Naive thymus-derived CD8-positive, alpha-beta T cell (primary cell): Measurements from ENCODE around the gene FBXL15. TPM values are rescaled to one million over a fixed set of nuclear protein-coding genes. Genes with fewer than 3 reads are reported as not detected.
A peak's percentile ranks its signal among the peaks of the same experiment; 100 is the strongest.

ENCODE experiments used
- ATAC-seq, 2 donors: fragments of 150-1000 bp; cut with Tn5 transposase in 1 of 2; sonication (Bioruptor Pico), chemical (Tn5 transposase) in 1 of 2; 1 replicate in 1 of 2; 2 replicates in 1 of 2; pipeline ENCODE4 v1.10.0; 2021; ENCODE audit warnings: mild to moderate bottlenecking in 2 of 2, moderate library complexity in 2 of 2
- POLR2A ChIA-PET: fragments of 350-600 bp; sonication (Branson Sonifier 250); formaldehyde crosslinking; loops from one replicate; lab custom pipeline; 2021; ENCODE audit warnings: antibody characterized with exemption; lab: Charles Lee
- DNase-seq, 10 donors: peaks; one replicate each; pipeline versions ENCODE4 v3.0.0 to v3.0.0-alpha.2; 2020 to 2022
- H3K27ac Mint-ChIP-seq, 10 donors: one replicate each; pipeline ENCODE4 v1.8.0; 2020 to 2022; ENCODE audit warnings: mild to moderate bottlenecking in 10 of 10, mixed read lengths in 10 of 10, moderate library complexity in 4 of 10, inconsistent platforms in 1 of 10
- H3K27me3 Mint-ChIP-seq, 5 donors: one replicate each; pipeline ENCODE4 v1.8.0; 2021 to 2022; ENCODE audit warnings: mixed read lengths in 5 of 5
- H3K36me3 Mint-ChIP-seq, 3 donors: one replicate each; pipeline ENCODE4 v1.8.0; 2020 to 2022; ENCODE audit warnings: mixed read lengths in 3 of 3, mild to moderate bottlenecking in 2 of 3, inconsistent platforms in 1 of 3
- H3K4me1 Mint-ChIP-seq, 4 donors: one replicate each; pipeline ENCODE4 v1.8.0; 2021 to 2022; ENCODE audit warnings: mixed read lengths in 4 of 4
- H3K4me3 Mint-ChIP-seq, 10 donors: one replicate each; pipeline ENCODE4 v1.8.0; 2020 to 2022; ENCODE audit warnings: mild to moderate bottlenecking in 10 of 10, mixed read lengths in 10 of 10, moderate library complexity in 6 of 10, inconsistent platforms in 1 of 10
- H3K9me3 Mint-ChIP-seq, 9 donors: one replicate each; pipeline ENCODE4 v1.8.0; 2020 to 2022; ENCODE audit warnings: mixed read lengths in 9 of 9, mild to moderate bottlenecking in 3 of 9, inconsistent platforms in 1 of 9, moderate library complexity in 1 of 9
- polyA plus RNA-seq, 3 donors: library from polyadenylated mRNA; unstranded; fragments of 300-500 nt; fragmentation: Illumina TruSeq; gene quantifications; one replicate each; pipeline ENCODE4 v1.2.3, GENCODE V29; 2021
- total RNA-seq, 8 experiments: library from RNA in 2 of 8; stranded (reverse) in 2 of 8; gene quantifications; one replicate each; pipeline ENCODE4 v1.2.3 and lab custom pipeline; 2021 to 2026

The FBXL15 gene
- total and polyA plus RNA-seq, 5 experiments from 2014 or later = 18.7 to 35.5 (median 26.8) TPM

GRCh38 chr10:102399217-102400021 lies 21.2 kb upstream of the FBXL15 start:
- H3K9me3 Mint-ChIP-seq = no peaks in the 10 kb centered on the region
- peak overlapping the region; percentile 32 to 100 (median 91) for H3K27ac Mint-ChIP-seq
- H3K4me3 Mint-ChIP-seq = peak overlapping the region; percentile 63 to 81 (median 74)
- peak; percentile 77 to 91 (median 88) for DNase-seq
- peak; percentile 57 to 61 for ATAC-seq
- peaks cover 12 to 44% (median 39%) of the 10 kb centered on the region in 4 donors for H3K4me1 Mint-ChIP-seq
- POLR2A ChIA-PET = interaction anchor here (0.5 to 8.9 kb wide), 16 partner anchors 8 to 933 kb away, joined by 3 to 102 read pairs (median 4); partner anchors contain the start of genes C10orf95, CUEDC2 and FBXL15
- H3K27me3 Mint-ChIP-seq = no peaks in the 10 kb centered on the region
- H3K36me3 Mint-ChIP-seq = peaks cover 0 to 37% (median 0%) of the 10 kb centered on the region in 3 donors

DNA sequence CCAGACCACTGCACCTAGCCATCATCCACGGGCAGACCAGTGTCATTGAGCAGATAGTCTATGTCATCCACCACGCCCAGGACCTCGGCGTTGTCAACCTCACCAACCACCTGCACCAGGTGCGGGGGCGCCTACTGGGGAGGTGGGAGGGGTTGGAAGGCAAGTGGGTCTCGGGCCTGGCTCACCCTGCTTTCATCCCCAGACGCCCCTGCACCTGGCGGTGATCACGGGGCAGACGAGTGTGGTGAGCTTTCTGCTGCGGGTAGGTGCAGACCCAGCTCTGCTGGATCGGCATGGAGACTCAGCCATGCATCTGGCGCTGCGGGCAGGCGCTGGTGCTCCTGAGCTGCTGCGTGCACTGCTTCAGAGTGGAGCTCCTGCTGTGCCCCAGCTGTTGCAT lies 20.6 kb upstream of the FBXL15 start:
- Mint-ChIP-seq H3K4me1 (peaks cover 11 to 40% (median 39%) of the 10 kb centered on the region in 4 donors), H3K36me3 (peaks cover 0 to 37% (median 0%) of the 10 kb centered on the region in 3 donors), H3K9me3 (no peaks in the 10 kb centered on the region), H3K27ac (peak overlapping the region in 9 of 10 donors; percentile 32 to 99 (median 88)), H3K27me3 (no peaks in the 10 kb centered on the region), H3K4me3 (peak overlapping the region in 5 of 10 donors; percentile 48 to 77 (median 67))
- POLR2A ChIA-PET = interaction anchor here (0.6 to 8.9 kb wide), 9 partner anchors 11 to 933 kb away, joined by 3 to 102 read pairs (median 11); partner anchors contain the start of genes C10orf95, CUEDC2 and FBXL15
- DNase-seq (no peak), ATAC-seq (no peak)

DNA sequence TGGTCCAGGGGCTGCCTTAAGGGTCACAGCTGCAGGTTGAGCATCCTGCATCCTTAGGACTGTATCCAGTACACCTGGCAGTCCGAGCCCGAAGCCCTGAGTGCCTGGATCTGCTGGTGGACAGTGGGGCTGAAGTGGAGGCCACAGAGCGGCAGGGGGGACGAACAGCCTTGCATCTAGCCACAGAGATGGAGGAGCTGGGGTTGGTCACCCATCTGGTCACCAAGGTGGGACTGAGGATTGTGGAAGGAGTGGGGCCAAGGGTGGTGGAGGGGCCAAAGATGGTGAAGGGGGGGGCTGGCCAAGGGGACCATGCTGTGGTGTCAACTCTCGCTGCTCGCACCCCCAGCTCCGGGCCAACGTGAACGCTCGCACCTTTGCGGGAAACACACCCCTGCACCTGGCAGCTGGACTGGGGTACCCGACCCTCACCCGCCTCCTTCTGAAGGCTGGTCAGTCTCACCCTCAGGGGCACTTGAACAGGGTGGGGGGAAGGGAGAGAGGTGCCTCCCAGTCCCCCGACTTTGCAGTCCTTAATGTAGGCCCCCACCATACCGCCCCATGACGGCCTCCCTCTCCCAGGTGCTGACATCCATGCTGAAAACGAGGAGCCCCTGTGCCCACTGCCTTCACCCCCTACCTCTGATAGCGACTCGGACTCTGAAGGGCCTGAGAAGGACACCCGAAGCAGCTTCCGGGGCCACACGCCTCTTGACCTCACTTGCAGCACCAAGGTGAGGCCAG lies 19.9 kb upstream of the FBXL15 start:
- Mint-ChIP-seq H3K27me3 (no peaks in the 10 kb centered on the region), H3K36me3 (peaks cover 0 to 37% (median 0%) of the 10 kb centered on the region in 3 donors), H3K9me3 (no peaks in the 10 kb centered on the region), H3K4me3 (peak overlapping the region in 2 of 10 donors; percentile 14 to 19), H3K27ac (peak overlapping the region in 6 of 10 donors; percentile 20 to 96 (median 64)), H3K4me1 (peaks cover 11 to 37% (median 37%) of the 10 kb centered on the region in 4 donors)
- POLR2A ChIA-PET = interaction anchor here (0.9 to 8.9 kb wide), 6 partner anchors 11 to 75 kb away, joined by 3 to 102 read pairs (median 38); partner anchors contain the start of genes C10orf95 and FBXL15
- ATAC-seq (no peak), DNase-seq (no peak)

DNA sequence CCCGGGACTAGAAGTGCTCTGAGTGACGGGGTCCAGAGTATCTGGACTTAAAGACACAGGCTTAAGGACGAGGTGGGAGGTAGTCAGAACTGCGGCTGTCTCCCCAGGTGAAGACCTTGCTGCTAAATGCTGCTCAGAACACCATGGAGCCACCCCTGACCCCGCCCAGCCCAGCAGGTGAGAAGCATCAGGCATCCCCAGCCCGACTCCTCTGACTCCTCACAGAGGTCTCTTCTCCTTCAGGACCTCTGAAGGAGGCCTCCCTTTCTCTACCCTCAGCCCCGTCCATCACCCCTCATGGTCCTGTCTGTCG lies 19.3 kb upstream of the FBXL15 start:
- peak overlapping the region in 1 of 10 donors; percentile 63 for H3K4me3 Mint-ChIP-seq
- DNase-seq = peak in 1 of 10 donors; percentile 62
- no peaks in the 10 kb centered on the region for H3K9me3 Mint-ChIP-seq
- no peak for ATAC-seq
- H3K27me3 Mint-ChIP-seq = no peaks in the 10 kb centered on the region
- peaks cover 12 to 36% (median 32%) of the 10 kb centered on the region in 4 donors for H3K4me1 Mint-ChIP-seq
- peak overlapping the region in 4 of 10 donors; percentile 20 to 75 (median 52) for H3K27ac Mint-ChIP-seq
- H3K36me3 Mint-ChIP-seq = peaks cover 0 to 35% (median 0%) of the 10 kb centered on the region in 3 donors
- POLR2A ChIA-PET = interaction anchor here (1.0 to 8.9 kb wide), 5 partner anchors 10 to 49 kb away, joined by 4 to 102 read pairs (median 5); partner anchors contain the start of genes CUEDC2 and FBXL15

DNA sequence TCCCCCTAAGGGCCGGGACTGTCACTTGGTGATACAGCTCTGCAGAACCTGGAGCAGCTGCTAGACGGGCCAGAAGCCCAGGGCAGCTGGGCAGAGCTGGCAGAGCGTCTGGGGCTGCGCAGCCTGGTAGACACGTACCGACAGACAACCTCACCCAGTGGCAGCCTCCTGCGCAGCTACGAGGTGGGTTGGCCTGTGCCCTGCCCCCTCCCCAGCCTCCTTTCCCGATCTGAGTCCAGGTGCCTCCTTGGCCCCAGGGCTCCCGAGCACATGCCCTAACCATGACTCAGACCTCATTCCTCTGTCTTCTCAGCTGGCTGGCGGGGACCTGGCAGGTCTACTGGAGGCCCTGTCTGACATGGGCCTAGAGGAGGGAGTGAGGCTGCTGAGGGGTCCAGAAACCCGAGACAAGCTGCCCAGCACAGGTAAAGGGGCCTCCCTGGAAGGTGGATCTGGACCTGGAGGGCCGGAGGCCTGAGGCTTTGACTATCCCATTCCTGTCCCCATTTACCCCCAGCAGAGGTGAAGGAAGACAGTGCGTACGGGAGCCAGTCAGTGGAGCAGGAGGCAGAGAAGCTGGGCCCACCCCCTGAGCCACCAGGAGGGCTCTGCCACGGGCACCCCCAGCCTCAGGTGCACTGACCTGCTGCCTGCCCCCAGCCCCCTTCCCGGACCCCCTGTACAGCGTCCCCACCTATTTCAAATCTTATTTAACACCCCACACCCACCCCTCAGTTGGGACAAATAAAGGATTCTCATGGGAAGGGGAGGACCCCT lies 18.7 kb upstream of the FBXL15 start:
- ATAC-seq (no peak), DNase-seq (no peak)
- Mint-ChIP-seq H3K9me3 (no peaks in the 10 kb centered on the region), H3K27ac (peak overlapping the region in 5 of 10 donors; percentile 38 to 81 (median 65)), H3K4me1 (peaks cover 14 to 31% (median 26%) of the 10 kb centered on the region in 4 donors), H3K4me3 (peak overlapping the region in 1 of 10 donors; percentile 63), H3K36me3 (peaks cover 0 to 31% (median 0%) of the 10 kb centered on the region in 3 donors), H3K27me3 (no peaks in the 10 kb centered on the region)
- POLR2A ChIA-PET = interaction anchor here (1.0 to 8.9 kb wide), 4 partner anchors 10 to 48 kb away, joined by 4 to 64 read pairs (median 4); partner anchors contain the start of genes CUEDC2 and FBXL15

DNA sequence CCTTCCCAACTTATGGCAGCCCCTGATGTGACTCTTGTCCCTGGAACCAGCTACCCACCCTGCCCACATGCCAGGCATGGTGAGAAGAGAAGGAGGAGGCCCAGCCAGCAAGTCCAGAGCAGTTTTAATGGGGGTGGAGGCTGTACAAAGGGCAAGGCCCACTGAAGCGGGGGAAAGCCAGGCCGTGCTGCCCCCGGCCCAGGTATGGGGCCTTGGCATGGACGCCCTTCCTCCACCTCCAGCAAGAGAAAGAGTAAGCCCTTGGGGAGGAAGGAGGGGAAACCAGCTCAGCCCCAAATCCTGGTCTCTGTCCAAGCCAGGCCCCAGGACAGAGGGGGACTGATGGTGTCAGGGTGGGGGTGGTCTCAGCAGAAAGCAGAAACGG lies 18.1 kb upstream of the FBXL15 start:
- Mint-ChIP-seq H3K27ac (peak overlapping the region in 3 of 10 donors; percentile 9 to 81 (median 38)), H3K36me3 (peaks cover 0 to 25% (median 0%) of the 10 kb centered on the region in 3 donors), H3K27me3 (no peaks in the 10 kb centered on the region), H3K9me3 (no peaks in the 10 kb centered on the region), H3K4me3 (no peak overlapping the region), H3K4me1 (peaks cover 14 to 33% (median 24%) of the 10 kb centered on the region in 4 donors)
- POLR2A ChIA-PET = interaction anchor here (1.0 to 1.6 kb wide), 4 partner anchors 9 to 48 kb away, joined by 4 to 6 read pairs (median 4); partner anchors contain the start of genes CUEDC2 and FBXL15
- no peak for DNase-seq
- ATAC-seq = no peak

- H3K4me3 Mint-ChIP-seq = no peak overlapping the region
Measured at GRCh38 chr10:102403115-102403514, 17.5 kb upstream of the FBXL15 start.

GRCh38 chr10:102404361-102405107 lies 16.1 kb upstream of the FBXL15 start:
- POLR2A ChIA-PET = interaction anchor here (0.6 to 1.8 kb wide), 13 partner anchors 8 to 937 kb away, joined by 3 to 8 read pairs (median 4); partner anchors contain the start of genes C10orf95, CUEDC2, FBXL15 and NFKB2
- H3K4me1 Mint-ChIP-seq = peaks cover 15 to 35% (median 20%) of the 10 kb centered on the region in 4 donors
- H3K27me3 Mint-ChIP-seq = peaks cover 0 to 5% (median 0%) of the 10 kb centered on the region in 5 donors
- peaks cover 0 to 10% (median 0%) of the 10 kb centered on the region in 3 donors for H3K36me3 Mint-ChIP-seq
- H3K27ac Mint-ChIP-seq = peak overlapping the region in 3 of 10 donors; percentile 32 to 83 (median 48)
- H3K4me3 Mint-ChIP-seq = no peak overlapping the region
- ATAC-seq (no peak), DNase-seq (no peak)
- H3K9me3 Mint-ChIP-seq = no peaks in the 10 kb centered on the region

More at GRCh38 chr10:102403115-102403514, 17.5 kb upstream of the FBXL15 start:
- ATAC-seq (no peak), DNase-seq (no peak)
- POLR2A ChIA-PET = interaction anchor here (0.5 to 1.6 kb wide), 12 partner anchors 10 to 697 kb away, joined by 3 to 8 read pairs (median 3); partner anchors contain the start of genes ACTR1A and FBXL15
- H3K9me3 Mint-ChIP-seq = no peaks in the 10 kb centered on the region
- peaks cover 0 to under 1% (median 0%) of the 10 kb centered on the region in 5 donors for H3K27me3 Mint-ChIP-seq
- peaks cover 0 to 19% (median 0%) of the 10 kb centered on the region in 3 donors for H3K36me3 Mint-ChIP-seq
- H3K4me1 Mint-ChIP-seq = peaks cover 14 to 36% (median 24%) of the 10 kb centered on the region in 4 donors
- H3K27ac Mint-ChIP-seq = peak overlapping the region in 1 of 10 donors; percentile 29

DNA sequence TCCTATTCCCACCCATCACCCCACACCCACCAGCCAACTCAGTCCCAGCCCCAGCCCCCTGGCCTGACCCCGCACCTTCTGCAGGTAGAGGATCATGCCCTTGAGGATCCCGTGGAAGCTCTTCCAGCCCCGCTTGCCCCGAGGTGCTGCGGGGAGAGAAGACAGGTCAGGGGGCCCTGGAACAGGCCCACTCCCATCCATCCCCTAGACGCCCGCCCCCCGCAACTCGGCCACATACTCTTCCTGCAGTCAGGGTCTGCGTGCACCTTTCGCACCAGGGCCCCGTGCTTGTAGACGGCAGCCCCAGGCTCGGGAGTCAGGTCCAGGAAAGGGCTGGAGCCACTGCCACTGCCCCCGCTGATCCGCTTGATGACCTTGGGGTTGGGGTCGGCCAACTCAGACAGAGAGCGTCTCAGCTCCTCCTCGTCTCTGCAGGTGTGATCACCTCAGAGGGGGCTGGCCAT lies 15.5 kb upstream of the FBXL15 start:
- ATAC-seq (no peak), DNase-seq (peak in 1 of 10 donors; percentile 61)
- Mint-ChIP-seq H3K4me3 (no peak overlapping the region), H3K27ac (peak overlapping the region in 5 of 10 donors; percentile 15 to 83 (median 48)), H3K4me1 (peaks cover 19 to 36% (median 22%) of the 10 kb centered on the region in 4 donors), H3K9me3 (no peaks in the 10 kb centered on the region), H3K27me3 (peaks cover 0 to 11% (median 0%) of the 10 kb centered on the region in 5 donors), H3K36me3 (peaks cover 0 to 9% (median 0%) of the 10 kb centered on the region in 3 donors)
- POLR2A ChIA-PET = interaction anchor here (0.6 to 1.8 kb wide), 6 partner anchors 9 to 938 kb away, joined by 3 to 6 read pairs (median 4); partner anchors contain the start of genes C10orf95, CUEDC2 and NFKB2

GRCh38 chr10:102405632-102406031 lies 15.0 kb upstream of the FBXL15 start:
- peak overlapping the region in 3 of 10 donors; percentile 7 to 68 (median 21) for H3K4me3 Mint-ChIP-seq
- peaks cover 0 to 12% (median 0%) of the 10 kb centered on the region in 5 donors for H3K27me3 Mint-ChIP-seq
- POLR2A ChIA-PET = interaction anchor here (0.5 to 1.8 kb wide), 7 partner anchors 10 to 45 kb away, joined by 3 to 15 read pairs (median 5); partner anchors contain the start of genes C10orf95, CUEDC2 and NFKB2
- H3K9me3 Mint-ChIP-seq = no peaks in the 10 kb centered on the region
- H3K36me3 Mint-ChIP-seq = peaks cover 0 to 7% (median 0%) of the 10 kb centered on the region in 3 donors
- no peak for DNase-seq
- H3K27ac Mint-ChIP-seq = peak overlapping the region; percentile 9 to 73 (median 53)
- peaks cover 20 to 32% (median 21%) of the 10 kb centered on the region in 4 donors for H3K4me1 Mint-ChIP-seq
- no peak for ATAC-seq
